ENCODE data around the gene SEPTIN10.

The SEPTIN10 gene

DNA sequence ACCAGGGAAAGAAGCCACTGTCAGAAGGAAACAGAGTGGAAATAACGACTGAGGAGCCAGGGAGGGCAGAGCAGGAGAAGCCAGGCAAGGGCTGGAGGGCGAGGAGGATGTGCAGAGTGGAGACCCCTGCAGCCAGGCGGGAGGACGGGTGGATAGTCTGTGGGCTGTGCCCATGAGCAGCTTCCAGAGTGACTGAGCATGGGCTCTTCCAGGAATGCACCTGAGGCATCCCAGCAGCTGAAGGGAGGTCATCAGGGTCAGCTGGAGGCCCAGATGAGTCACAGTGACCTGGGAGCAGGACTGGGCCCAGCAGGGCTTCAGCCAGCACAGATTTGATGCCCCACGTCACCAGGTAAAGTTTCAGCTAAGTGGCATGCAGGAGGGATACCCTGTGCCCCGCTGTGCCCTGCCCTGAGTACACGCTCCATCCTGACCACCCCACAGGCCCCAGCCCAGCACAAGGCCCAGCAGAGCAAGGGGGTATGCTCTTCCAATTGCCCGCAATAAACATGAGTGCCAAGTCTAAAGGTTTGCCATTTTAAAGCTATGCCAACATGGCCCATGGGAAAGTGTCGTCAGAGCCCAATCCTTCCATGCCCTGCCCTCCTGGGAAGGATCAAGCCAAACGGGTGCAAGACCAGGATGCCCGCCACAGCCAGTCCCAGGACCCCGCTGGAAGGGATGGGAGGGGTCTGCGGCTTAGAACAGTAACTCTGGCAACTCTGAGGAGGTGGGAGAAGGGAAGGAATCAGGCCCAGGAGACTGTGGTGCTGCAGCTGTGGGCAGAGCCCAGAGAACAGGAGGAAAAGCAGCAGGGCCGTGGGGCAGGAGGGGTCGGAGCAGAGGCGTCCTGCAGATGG, 85.7 kb downstream of the SEPTIN10 start:
- no peaks in the 10 kb centered on the region for H3K36me3 ChIP-seq (ENCODE audit: control insufficient read depth, insufficient read depth, low read length)
- no peak overlapping the region for H3K4me3 ChIP-seq (ENCODE audit: low read depth, low read length)
- TF ChIP-seq, protein P1, sequence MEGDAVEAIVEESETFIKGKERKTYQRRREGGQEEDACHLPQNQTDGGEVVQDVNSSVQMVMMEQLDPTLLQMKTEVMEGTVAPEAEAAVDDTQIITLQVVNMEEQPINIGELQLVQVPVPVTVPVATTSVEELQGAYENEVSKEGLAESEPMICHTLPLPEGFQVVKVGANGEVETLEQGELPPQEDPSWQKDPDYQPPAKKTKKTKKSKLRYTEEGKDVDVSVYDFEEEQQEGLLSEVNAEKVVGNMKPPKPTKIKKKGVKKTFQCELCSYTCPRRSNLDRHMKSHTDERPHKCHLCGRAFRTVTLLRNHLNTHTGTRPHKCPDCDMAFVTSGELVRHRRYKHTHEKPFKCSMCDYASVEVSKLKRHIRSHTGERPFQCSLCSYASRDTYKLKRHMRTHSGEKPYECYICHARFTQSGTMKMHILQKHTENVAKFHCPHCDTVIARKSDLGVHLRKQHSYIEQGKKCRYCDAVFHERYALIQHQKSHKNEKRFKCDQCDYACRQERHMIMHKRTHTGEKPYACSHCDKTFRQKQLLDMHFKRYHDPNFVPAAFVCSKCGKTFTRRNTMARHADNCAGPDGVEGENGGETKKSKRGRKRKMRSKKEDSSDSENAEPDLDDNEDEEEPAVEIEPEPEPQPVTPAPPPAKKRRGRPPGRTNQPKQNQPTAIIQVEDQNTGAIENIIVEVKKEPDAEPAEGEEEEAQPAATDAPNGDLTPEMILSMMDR (IDR thresholded peaks at IDR 0.05) = no peak

DNA sequence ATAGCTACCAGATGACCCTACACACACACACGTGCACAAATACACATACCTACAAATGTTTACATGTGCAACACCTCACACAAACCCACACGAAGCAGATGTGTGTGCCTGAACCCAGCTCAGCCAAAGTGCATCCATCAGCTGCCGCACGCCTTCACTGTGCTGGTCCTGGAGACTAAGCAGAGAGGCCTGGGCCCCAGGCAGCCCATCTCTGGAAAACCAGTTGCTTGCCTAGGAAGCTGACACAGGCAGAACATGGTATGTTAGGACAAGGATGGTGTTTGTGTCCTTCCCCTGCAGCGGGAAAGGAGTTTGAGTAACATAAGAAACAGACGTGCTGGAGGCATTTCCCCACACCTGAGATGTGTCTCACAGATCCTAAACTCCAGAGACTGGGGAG, 86.7 kb downstream of the SEPTIN10 start:
- TF ChIP-seq, protein P1 (IDR thresholded peaks at IDR 0.05) = no peak

More for the DNA sequence above, 85.7 kb downstream of the SEPTIN10 start:
- H2AFZ ChIP-seq = no peak overlapping the region
- no peaks in the 10 kb centered on the region for H3K27me3 ChIP-seq (ENCODE audit: control insufficient read depth, insufficient read depth, low read length)
- no peaks in the 10 kb centered on the region for H3K79me2 ChIP-seq
- H3K4me2 ChIP-seq (ENCODE audit: low read length) = no peak overlapping the region
- no peaks in the 10 kb centered on the region for H3K9me3 ChIP-seq (ENCODE audit: control insufficient read depth, low read length)
- no peak overlapping the region for H3K9ac ChIP-seq
- no peak overlapping the region for H3K27ac ChIP-seq
- no peaks in the 10 kb centered on the region for H3K4me1 ChIP-seq

DNA sequence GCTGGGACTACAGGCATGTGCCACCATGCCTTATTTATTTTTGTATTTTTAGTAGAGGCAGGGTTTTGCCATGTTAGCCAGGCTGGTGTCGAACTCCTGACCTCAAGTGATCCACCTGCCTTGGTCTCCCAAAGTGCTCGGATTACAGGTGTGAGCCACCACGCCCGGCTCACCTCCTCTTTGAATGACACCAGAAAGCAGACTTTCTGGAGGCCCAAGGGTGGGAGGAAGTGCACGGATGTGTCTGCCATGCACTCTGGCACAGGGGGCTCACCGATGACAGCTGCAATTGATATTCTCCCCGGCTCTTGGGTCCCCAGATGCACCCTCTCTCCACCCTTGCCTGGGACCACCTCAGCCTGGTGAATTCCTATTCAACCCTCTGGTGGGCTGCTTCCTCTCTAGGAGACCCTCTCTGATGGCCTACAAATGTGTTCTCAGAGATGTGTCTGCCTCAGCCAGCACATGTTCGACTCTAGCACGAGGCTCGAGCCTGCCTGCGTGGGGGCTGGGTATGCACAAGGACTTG, 87.3 kb downstream of the SEPTIN10 start:
- no peaks in the 10 kb centered on the region for H3K79me2 ChIP-seq
- H2AFZ ChIP-seq = no peak overlapping the region
- no peaks in the 10 kb centered on the region for H3K9me3 ChIP-seq (ENCODE audit: control insufficient read depth, low read length)
- H3K4me1 ChIP-seq = no peaks in the 10 kb centered on the region
- H3K4me3 ChIP-seq (ENCODE audit: low read depth, low read length) = no peak overlapping the region
- no peak overlapping the region for H3K4me2 ChIP-seq (ENCODE audit: low read length)
- no peaks in the 10 kb centered on the region for H3K36me3 ChIP-seq (ENCODE audit: control insufficient read depth, insufficient read depth, low read length)
- H3K9ac ChIP-seq = no peak overlapping the region
- H3K27me3 ChIP-seq (ENCODE audit: control insufficient read depth, insufficient read depth, low read length) = no peaks in the 10 kb centered on the region
- TF ChIP-seq, protein P1 (IDR thresholded peaks at IDR 0.05) = no peak
- no peak overlapping the region for H3K27ac ChIP-seq

More for the DNA sequence above, 86.7 kb downstream of the SEPTIN10 start:
- Histone ChIP-seq H3K27me3 (ENCODE audit: control insufficient read depth, insufficient read depth, low read length) (no peaks in the 10 kb centered on the region), H3K27ac (no peak overlapping the region), H3K4me3 (ENCODE audit: low read depth, low read length) (no peak overlapping the region), H3K36me3 (ENCODE audit: control insufficient read depth, insufficient read depth, low read length) (no peaks in the 10 kb centered on the region), H3K4me1 (no peaks in the 10 kb centered on the region), H3K9me3 (ENCODE audit: control insufficient read depth, low read length) (no peaks in the 10 kb centered on the region), H2AFZ (no peak overlapping the region), H3K9ac (no peak overlapping the region), H3K79me2 (no peaks in the 10 kb centered on the region), H3K4me2 (ENCODE audit: low read length) (no peak overlapping the region)

DNA sequence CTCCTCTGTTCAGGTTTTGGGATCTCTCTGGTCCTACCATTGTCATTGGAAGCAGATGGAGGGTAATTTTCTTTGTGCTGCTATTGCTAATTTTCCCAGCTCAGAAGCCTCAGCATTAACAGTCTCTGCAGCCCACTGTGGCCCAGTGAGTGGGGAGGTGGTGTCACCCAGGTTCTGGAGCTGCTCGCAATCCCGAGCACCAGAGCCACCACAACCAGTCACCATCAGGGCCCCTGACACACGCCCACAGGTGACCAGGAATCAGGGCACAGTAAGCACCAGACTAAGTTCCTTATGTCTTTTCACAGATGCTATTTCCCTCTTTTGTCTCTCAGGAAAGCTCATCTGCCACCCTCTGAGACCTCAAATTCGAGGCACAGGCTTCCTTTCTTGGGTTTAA, 87.9 kb downstream of the SEPTIN10 start:
- H2AFZ ChIP-seq = no peak overlapping the region
- H3K9ac ChIP-seq = no peak overlapping the region
- TF ChIP-seq, protein P1 (IDR thresholded peaks at IDR 0.05) = no peak

More for the DNA sequence above, 87.9 kb downstream of the SEPTIN10 start:
- Histone ChIP-seq H3K27ac (no peak overlapping the region), H3K4me3 (ENCODE audit: low read depth, low read length) (no peak overlapping the region), H3K36me3 (ENCODE audit: control insufficient read depth, insufficient read depth, low read length) (no peaks in the 10 kb centered on the region), H3K27me3 (ENCODE audit: control insufficient read depth, insufficient read depth, low read length) (no peaks in the 10 kb centered on the region), H3K9me3 (ENCODE audit: control insufficient read depth, low read length) (no peaks in the 10 kb centered on the region), H3K79me2 (no peaks in the 10 kb centered on the region), H3K4me2 (ENCODE audit: low read length) (no peak overlapping the region), H3K4me1 (no peaks in the 10 kb centered on the region)

Data from parathyroid adenoma (tissue), 2 donors.